ENCODE measurements around the gene CSNK1G1.
"Not testable (repeated sequence)": the region's sequence is repeated elsewhere in the genome, so short reads cannot be mapped to it uniquely, and the experiment has no call there.

DNA sequence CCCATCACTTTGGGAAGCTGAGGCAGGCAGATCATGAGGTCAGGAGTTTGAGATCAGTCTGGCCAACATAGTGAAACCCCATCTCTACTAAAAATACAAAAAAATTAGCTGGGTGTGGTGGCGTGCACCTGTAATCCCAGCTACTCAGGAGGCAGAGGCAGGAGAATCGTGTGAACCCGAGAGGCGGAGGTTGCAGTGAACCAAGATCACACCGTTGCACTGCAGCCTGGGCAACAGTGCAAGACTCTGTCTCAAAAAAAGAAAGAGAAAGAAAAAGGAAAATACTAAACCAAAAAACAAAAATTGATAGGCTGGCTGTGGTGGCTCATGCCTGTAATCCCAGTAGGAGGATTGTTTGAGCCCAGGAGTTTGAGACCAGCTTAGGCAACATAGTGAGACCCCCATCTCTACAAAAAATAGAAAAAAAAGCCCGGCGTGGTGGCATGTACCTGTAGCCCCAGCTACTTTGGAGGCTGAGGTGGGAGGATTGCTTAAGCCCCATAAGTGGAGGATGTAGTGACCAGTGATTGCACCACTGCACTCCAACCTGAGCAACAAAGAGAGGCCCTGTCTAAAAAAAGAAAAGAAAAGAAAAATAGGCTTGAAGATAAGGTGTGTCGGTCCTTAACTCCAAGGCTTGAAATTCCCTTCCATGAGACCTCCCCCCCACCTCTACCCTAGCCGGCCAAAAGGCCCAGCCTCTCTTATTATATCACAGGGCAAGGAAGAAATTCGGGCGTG, 24.3 kb upstream of the CSNK1G1 start:
- not testable (repeated sequence) for TF ChIP-seq CTCF (conservative IDR thresholded peaks at IDR 0.05; ENCODE audit: low read depth, low read length); RCOR1 (IDR thresholded peaks at IDR 0.05; ENCODE audit: insufficient replicate concordance, low read length); NFE2L2 (IDR thresholded peaks at IDR 0.05; ENCODE audit: low read depth, low read length); POLR2A (IDR thresholded peaks at IDR 0.05; ENCODE audit: low read depth, low read length); CEBPB (IDR thresholded peaks at IDR 0.05; ENCODE audit: low read depth, low read length); MAFK (IDR thresholded peaks at IDR 0.05; ENCODE audit: low read depth, low read length); SMC3 (IDR thresholded peaks at IDR 0.05; ENCODE audit: low read depth, low read length); RAD21 (IDR thresholded peaks at IDR 0.05; ENCODE audit: low read length)
